ENCODE data around the gene BRDT.
"Not testable (repeated sequence)": the region's sequence is repeated elsewhere in the genome, so short reads cannot be mapped to it uniquely, and the experiment has no call there.

DNA sequence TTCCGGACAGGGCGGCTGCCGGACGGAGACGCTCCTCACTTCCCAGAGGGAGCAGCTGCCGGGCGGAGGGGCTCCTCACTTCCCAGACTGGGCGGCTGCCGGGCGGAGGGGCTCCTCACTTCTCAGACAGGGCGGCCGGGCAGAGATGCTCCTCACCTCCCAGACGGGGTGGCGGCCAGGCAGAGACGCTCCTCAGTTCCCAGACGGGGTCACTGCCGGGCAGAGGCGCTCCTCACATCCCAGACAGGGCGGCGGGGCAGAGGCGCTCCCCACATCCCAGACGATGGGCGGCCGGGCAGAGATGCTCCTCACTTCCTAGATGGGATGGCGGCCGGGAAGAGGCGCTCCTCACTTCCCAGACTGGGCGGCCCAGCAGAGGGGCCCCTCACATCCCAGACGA is 76.8 kb downstream of the BRDT start:
- TF ChIP-seq, protein P1, sequence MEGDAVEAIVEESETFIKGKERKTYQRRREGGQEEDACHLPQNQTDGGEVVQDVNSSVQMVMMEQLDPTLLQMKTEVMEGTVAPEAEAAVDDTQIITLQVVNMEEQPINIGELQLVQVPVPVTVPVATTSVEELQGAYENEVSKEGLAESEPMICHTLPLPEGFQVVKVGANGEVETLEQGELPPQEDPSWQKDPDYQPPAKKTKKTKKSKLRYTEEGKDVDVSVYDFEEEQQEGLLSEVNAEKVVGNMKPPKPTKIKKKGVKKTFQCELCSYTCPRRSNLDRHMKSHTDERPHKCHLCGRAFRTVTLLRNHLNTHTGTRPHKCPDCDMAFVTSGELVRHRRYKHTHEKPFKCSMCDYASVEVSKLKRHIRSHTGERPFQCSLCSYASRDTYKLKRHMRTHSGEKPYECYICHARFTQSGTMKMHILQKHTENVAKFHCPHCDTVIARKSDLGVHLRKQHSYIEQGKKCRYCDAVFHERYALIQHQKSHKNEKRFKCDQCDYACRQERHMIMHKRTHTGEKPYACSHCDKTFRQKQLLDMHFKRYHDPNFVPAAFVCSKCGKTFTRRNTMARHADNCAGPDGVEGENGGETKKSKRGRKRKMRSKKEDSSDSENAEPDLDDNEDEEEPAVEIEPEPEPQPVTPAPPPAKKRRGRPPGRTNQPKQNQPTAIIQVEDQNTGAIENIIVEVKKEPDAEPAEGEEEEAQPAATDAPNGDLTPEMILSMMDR (optimal IDR thresholded peaks at IDR 0.05 in 1 of 3, IDR thresholded peaks at IDR 0.05 in 1 of 3, conservative IDR thresholded peaks at IDR 0.05 in 1 of 3; ENCODE audit: extremely low read depth in 1 of 3, insufficient read depth in 2 of 3, low read length in 3 of 3): not testable (repeated sequence)
- TF ChIP-seq EZH2 (IDR thresholded peaks at IDR 0.05; ENCODE audit: low read length): not testable (repeated sequence)

Data from keratinocyte (primary cell).